ENCODE results near the gene YJEFN3. TPM values are rescaled to one million over a fixed set of nuclear protein-coding genes. Genes with fewer than 3 reads are reported as not detected.

YJEFN3 gene
- total RNA-seq, 1 donor from 2014 or later: 18.1 TPM

DNA sequence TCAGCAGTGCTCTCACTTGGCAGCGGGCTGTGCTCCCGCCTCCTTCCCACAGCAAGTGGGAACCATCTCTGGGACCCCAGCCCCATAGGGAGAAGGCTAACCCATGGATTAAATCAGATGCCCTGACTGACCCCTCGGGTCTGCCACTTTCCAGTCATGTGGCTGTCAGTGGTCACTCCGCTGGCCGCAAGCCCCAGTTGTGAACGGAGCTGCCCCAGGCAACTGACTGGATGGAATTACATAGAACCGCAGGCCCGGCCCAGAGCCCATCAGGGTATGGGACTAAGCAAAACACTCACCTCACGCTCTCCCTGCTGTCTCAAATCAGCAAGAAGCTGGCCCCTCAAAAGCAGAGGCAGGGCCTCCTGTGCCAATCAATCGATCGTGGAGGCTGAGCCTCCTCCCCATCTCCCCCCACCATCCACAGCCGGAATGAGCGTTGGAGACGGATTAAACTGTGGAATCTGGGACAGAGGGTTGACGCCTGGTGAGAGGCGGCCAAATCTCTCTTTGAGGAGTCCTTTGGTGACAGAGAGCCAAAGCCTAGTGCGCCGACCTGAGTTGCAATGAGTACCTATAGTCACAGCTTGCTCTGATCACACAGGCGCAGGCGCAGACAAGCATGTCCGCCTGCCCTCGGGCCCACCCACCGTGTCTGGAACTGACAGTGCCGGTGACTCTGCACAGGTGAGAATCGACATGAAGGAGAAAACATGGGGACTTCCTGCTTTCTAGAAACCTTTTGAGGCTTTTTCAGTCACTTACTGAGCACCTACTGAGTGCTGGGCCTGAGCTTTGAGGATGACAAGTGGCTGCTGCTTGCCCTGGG is 51.0 kb downstream of the YJEFN3 start:
- Mint-ChIP-seq H3K27me3 (ENCODE audit: low read depth) (no peaks in the 10 kb centered on the region), H3K4me1 (peaks cover 14% of the 10 kb centered on the region), H3K36me3 (ENCODE audit: low read depth) (no peaks in the 10 kb centered on the region), H3K4me3 (no peak overlapping the region), H3K9me3 (no peaks in the 10 kb centered on the region), H3K27ac (ENCODE audit: unreplicated experiment) (no peak overlapping the region)
- TF ChIP-seq, protein P1, sequence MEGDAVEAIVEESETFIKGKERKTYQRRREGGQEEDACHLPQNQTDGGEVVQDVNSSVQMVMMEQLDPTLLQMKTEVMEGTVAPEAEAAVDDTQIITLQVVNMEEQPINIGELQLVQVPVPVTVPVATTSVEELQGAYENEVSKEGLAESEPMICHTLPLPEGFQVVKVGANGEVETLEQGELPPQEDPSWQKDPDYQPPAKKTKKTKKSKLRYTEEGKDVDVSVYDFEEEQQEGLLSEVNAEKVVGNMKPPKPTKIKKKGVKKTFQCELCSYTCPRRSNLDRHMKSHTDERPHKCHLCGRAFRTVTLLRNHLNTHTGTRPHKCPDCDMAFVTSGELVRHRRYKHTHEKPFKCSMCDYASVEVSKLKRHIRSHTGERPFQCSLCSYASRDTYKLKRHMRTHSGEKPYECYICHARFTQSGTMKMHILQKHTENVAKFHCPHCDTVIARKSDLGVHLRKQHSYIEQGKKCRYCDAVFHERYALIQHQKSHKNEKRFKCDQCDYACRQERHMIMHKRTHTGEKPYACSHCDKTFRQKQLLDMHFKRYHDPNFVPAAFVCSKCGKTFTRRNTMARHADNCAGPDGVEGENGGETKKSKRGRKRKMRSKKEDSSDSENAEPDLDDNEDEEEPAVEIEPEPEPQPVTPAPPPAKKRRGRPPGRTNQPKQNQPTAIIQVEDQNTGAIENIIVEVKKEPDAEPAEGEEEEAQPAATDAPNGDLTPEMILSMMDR (conservative IDR thresholded peaks at IDR 0.05): no peak
- DNase-seq (ENCODE audit: low read depth, low spot score): no peak

DNA sequence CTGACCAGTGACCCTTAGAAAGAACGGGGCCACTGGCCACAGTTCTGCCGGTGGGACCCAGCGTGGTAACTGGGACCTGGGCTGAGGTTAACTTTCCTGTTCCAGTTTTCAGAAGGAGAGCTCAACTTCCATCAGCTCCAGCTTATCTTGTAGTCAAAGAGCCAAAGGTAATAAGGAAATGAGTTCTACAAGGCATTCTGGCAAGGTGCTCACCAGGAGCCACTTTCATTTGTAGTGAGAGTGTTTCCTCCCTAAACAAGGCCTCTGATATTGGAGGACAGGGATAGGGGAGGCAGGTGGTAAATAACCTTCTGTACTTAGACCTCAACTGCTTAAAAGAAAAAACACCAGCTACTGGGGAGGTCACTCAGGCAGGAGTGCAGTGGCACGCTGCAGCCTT is 51.7 kb downstream of the YJEFN3 start:
- TF ChIP-seq, protein P1 (conservative IDR thresholded peaks at IDR 0.05): no peak
- Mint-ChIP-seq H3K27me3 (ENCODE audit: low read depth) (no peaks in the 10 kb centered on the region), H3K36me3 (ENCODE audit: low read depth) (no peaks in the 10 kb centered on the region), H3K27ac (ENCODE audit: unreplicated experiment) (no peak overlapping the region), H3K9me3 (no peaks in the 10 kb centered on the region), H3K4me3 (no peak overlapping the region), H3K4me1 (peaks cover 11% of the 10 kb centered on the region)
- no peak for DNase-seq (ENCODE audit: low read depth, low spot score)

DNA sequence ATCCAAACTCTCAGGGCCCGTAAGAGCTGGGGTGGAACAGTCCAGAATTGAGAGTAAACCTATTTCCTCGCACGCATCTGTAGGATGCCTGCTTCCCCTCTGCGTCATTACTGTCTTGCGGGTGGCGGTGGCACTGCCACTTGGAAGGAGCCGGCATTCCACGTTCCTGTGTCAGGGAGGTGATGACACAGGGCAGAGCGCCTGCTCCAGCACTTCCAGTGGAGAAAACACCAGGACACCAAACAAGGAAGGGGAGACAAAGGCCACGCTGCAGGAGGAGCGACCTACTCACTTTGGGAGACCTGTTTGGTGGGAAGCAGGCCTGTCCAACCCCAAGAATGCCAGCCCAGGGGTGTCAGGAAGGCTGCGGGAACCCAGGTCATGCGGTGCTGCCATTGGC is 52.7 kb downstream of the YJEFN3 start:
- no peaks in the 10 kb centered on the region for H3K9me3 Mint-ChIP-seq
- no peak overlapping the region for H3K4me3 Mint-ChIP-seq

DNA sequence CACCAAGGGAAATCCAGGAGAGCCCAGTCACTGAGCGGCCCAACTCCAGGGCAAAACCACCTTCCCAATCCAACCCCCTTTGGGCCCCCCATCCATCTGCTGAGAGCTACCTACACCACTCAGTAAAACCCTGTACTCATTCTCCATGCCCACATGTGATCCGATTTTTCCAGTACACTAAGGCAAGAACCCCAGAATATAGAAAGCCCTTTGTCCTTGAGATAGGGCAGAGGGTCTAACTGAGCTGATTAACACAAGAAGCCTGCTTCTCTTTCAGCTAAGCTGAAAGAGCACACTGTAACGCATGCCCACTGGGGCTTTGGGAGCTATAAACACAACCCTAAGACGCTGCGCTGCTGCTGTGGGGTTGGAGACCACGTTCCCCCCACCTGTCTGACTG is 53.8 kb downstream of the YJEFN3 start:
- DNase-seq (ENCODE audit: low read depth, low spot score): no peak
- Mint-ChIP-seq H3K36me3 (ENCODE audit: low read depth) (no peaks in the 10 kb centered on the region), H3K4me3 (no peak overlapping the region), H3K4me1 (peaks cover 8% of the 10 kb centered on the region), H3K27me3 (ENCODE audit: low read depth) (no peaks in the 10 kb centered on the region), H3K9me3 (no peaks in the 10 kb centered on the region), H3K27ac (ENCODE audit: unreplicated experiment) (peak overlapping the region; percentile 19)
- TF ChIP-seq, protein P1 (conservative IDR thresholded peaks at IDR 0.05): no peak

More for the DNA sequence above, 52.7 kb downstream of the YJEFN3 start:
- Mint-ChIP-seq H3K36me3 (ENCODE audit: low read depth) (no peaks in the 10 kb centered on the region), H3K27ac (ENCODE audit: unreplicated experiment) (no peak overlapping the region), H3K27me3 (ENCODE audit: low read depth) (no peaks in the 10 kb centered on the region), H3K4me1 (peaks cover 8% of the 10 kb centered on the region)
- DNase-seq (ENCODE audit: low read depth, low spot score): no peak
- TF ChIP-seq, protein P1 (conservative IDR thresholded peaks at IDR 0.05): no peak

DNA sequence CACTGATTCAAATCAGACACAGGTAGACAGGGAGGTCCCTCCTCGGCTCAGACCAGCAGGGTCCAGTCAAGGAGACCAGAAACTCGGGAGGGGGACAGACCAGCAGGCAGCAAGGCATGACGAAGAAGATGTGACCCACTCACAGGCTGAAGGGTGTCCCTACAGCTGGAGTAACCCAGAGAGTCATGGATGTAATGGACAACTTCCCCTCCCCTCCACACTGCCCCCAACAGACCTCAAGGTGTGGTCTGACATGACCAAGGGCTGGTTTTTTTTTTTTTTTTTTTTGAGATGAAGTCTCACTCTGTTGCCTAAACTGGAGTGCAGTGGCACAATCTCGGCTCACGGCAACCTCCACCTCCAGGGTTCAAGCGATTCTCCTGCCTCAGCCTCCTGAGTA is 55.6 kb downstream of the YJEFN3 start:
- Mint-ChIP-seq H3K4me1 (peaks cover 8% of the 10 kb centered on the region), H3K27ac (ENCODE audit: unreplicated experiment) (no peak overlapping the region), H3K27me3 (ENCODE audit: low read depth) (no peaks in the 10 kb centered on the region), H3K4me3 (no peak overlapping the region), H3K9me3 (no peaks in the 10 kb centered on the region), H3K36me3 (ENCODE audit: low read depth) (no peaks in the 10 kb centered on the region)
- TF ChIP-seq, protein P1 (conservative IDR thresholded peaks at IDR 0.05): no peak
- no peak for DNase-seq (ENCODE audit: low read depth, low spot score)

Other genes starting within 250 kb of the YJEFN3 start
- gene SUGP1, start 208.4 kb upstream of the YJEFN3 start, total RNA-seq: 89.9 and 101 TPM in 2 replicates
- gene MAU2, start 208.1 kb upstream of the YJEFN3 start, total RNA-seq: 68.8 and 70.8 TPM in 2 replicates
- gene GATAD2A, start 123.2 kb upstream of the YJEFN3 start, total RNA-seq: 150 and 158 TPM in 2 replicates
- gene TSSK6, start 13.4 kb upstream of the YJEFN3 start, total RNA-seq: 2.7 and 2.9 TPM in 2 replicates
- gene NDUFA13, start 12.7 kb upstream of the YJEFN3 start, total RNA-seq: 371 and 389 TPM in 2 replicates
- 2.7 and 2.9 TPM in 2 replicates for gene CILP2, start 9.4 kb downstream of the YJEFN3 start, total RNA-seq
- 7.5 and 7.7 TPM in 2 replicates for gene PBX4, start 89.8 kb downstream of the YJEFN3 start, total RNA-seq
- 115 and 116 TPM in 2 replicates for gene LPAR2, start 99.3 kb downstream of the YJEFN3 start, total RNA-seq
- 20.6 and 25.1 TPM in 2 replicates for gene GMIP, start 114.7 kb downstream of the YJEFN3 start, total RNA-seq
- 75.1 and 81.0 TPM in 2 replicates for gene ATP13A1, start 134.8 kb downstream of the YJEFN3 start, total RNA-seq
- gene ZNF101, start 139.9 kb downstream of the YJEFN3 start, total RNA-seq: 16.2 and 18.2 TPM in 2 replicates
- 8.2 and 9.3 TPM in 2 replicates for gene ZNF14, start 204.2 kb downstream of the YJEFN3 start, total RNA-seq